GM23248 (cell line): ENCODE data around the gene ARHGAP4.

Source experiments
- EZH2 ChIP-seq: fragments of 200-600 bp; sonication (generic); IDR thresholded peaks from 2 replicates; pipeline ENCODE4 v1.6.1; 2018; ENCODE audit warnings: antibody characterized with exemption, mild to moderate bottlenecking; ENCODE audit not compliant: insufficient read depth, poor library complexity, severe bottlenecking
- EZH2phosphoT487 ChIP-seq: fragments of 200-600 bp; sonication (generic); IDR thresholded peaks from 2 replicates; pipeline ENCODE4 v1.6.1; 2018; ENCODE audit warnings: antibody characterized with exemption, moderate library complexity, mild to moderate bottlenecking, low read depth; ENCODE audit not compliant: insufficient read depth

- TF ChIP-seq EZH2 (no peak), EZH2phosphoT487 (no peak)
Measured at GRCh38 chrX:153870791-153871360, 55.2 kb downstream of the ARHGAP4 start.
